Measurements from ENCODE around the gene GNB4.
A peak's percentile ranks its signal among the peaks of the same experiment; 100 is the strongest.

The GNB4 gene

GRCh38 chr3:179428876-179429548 lies 22.3 kb downstream of the GNB4 start:
- no peak for DNase-seq (ENCODE audit: low read depth in 1 of 2, low spot score in 1 of 2)
- no peak for TF ChIP-seq JUND (IDR thresholded peaks at IDR 0.05; ENCODE audit: low read depth)
- in situ Hi-C loops (cut with HindIII; ENCODE audit: low pct_unique_long_range_greater_than_20kb, low sequenced_read_pairs): no loop called here

GRCh38 chr3:179425075-179425474 lies 26.2 kb downstream of the GNB4 start:
- in situ Hi-C loops (cut with HindIII; ENCODE audit: low pct_unique_long_range_greater_than_20kb, low sequenced_read_pairs): no loop called here
- DNase-seq (ENCODE audit: low read depth in 1 of 2, low spot score in 1 of 2): no peak
- no peak for TF ChIP-seq JUND (IDR thresholded peaks at IDR 0.05; ENCODE audit: low read depth)

- DNase-seq (ENCODE audit: low read depth in 1 of 2, low spot score in 1 of 2): peak; percentile 69 to 83
- in situ Hi-C loops (cut with HindIII; ENCODE audit: low pct_unique_long_range_greater_than_20kb, low sequenced_read_pairs): no loop called here
Observed at GRCh38 chr3:179421500-179421899, 29.8 kb downstream of the GNB4 start.

GRCh38 chr3:179418610-179419009 lies 32.7 kb downstream of the GNB4 start:
- in situ Hi-C loops (cut with HindIII; ENCODE audit: low pct_unique_long_range_greater_than_20kb, low sequenced_read_pairs): no loop called here
- no peak for DNase-seq (ENCODE audit: low read depth in 1 of 2, low spot score in 1 of 2)
- TF ChIP-seq JUND (IDR thresholded peaks at IDR 0.05; ENCODE audit: low read depth): no peak

More at GRCh38 chr3:179421500-179421899, 29.8 kb downstream of the GNB4 start:
- TF ChIP-seq JUND (IDR thresholded peaks at IDR 0.05; ENCODE audit: low read depth): no peak

GRCh38 chr3:179416681-179417080 lies 34.6 kb downstream of the GNB4 start:
- in situ Hi-C loops (cut with HindIII; ENCODE audit: low pct_unique_long_range_greater_than_20kb, low sequenced_read_pairs): no loop called here
- no peak for DNase-seq (ENCODE audit: low read depth in 1 of 2, low spot score in 1 of 2)
- TF ChIP-seq JUND (IDR thresholded peaks at IDR 0.05; ENCODE audit: low read depth): no peak

- TF ChIP-seq JUND (IDR thresholded peaks at IDR 0.05; ENCODE audit: low read depth): no peak
- DNase-seq (ENCODE audit: low read depth in 1 of 2, low spot score in 1 of 2): no peak
- in situ Hi-C loops (cut with HindIII; ENCODE audit: low pct_unique_long_range_greater_than_20kb, low sequenced_read_pairs): no loop called here
Observed at GRCh38 chr3:179415377-179415776, 35.9 kb downstream of the GNB4 start.

GRCh38 chr3:179414804-179415203 lies 36.5 kb downstream of the GNB4 start:
- no peak for TF ChIP-seq JUND (IDR thresholded peaks at IDR 0.05; ENCODE audit: low read depth)
- in situ Hi-C loops (cut with HindIII; ENCODE audit: low pct_unique_long_range_greater_than_20kb, low sequenced_read_pairs): no loop called here

GRCh38 chr3:179410999-179411398 lies 40.3 kb downstream of the GNB4 start:
- DNase-seq (ENCODE audit: low read depth in 1 of 2, low spot score in 1 of 2): no peak
- in situ Hi-C loops (cut with HindIII; ENCODE audit: low pct_unique_long_range_greater_than_20kb, low sequenced_read_pairs): no loop called here

More at GRCh38 chr3:179414804-179415203, 36.5 kb downstream of the GNB4 start:
- DNase-seq (ENCODE audit: low read depth in 1 of 2, low spot score in 1 of 2): no peak

GRCh38 chr3:179410331-179410730 lies 40.9 kb downstream of the GNB4 start:
- in situ Hi-C loops (cut with HindIII; ENCODE audit: low pct_unique_long_range_greater_than_20kb, low sequenced_read_pairs): no loop called here
- DNase-seq (ENCODE audit: low read depth in 1 of 2, low spot score in 1 of 2): peak in 1 of 2 experiments; percentile 41
- no peak for TF ChIP-seq JUND (IDR thresholded peaks at IDR 0.05; ENCODE audit: low read depth)

More at GRCh38 chr3:179410999-179411398, 40.3 kb downstream of the GNB4 start:
- no peak for TF ChIP-seq JUND (IDR thresholded peaks at IDR 0.05; ENCODE audit: low read depth)

GRCh38 chr3:179404307-179404706 lies 47.0 kb downstream of the GNB4 start:
- DNase-seq (ENCODE audit: low read depth in 1 of 2, low spot score in 1 of 2): no peak
- TF ChIP-seq JUND (IDR thresholded peaks at IDR 0.05; ENCODE audit: low read depth): no peak
- in situ Hi-C loops (cut with HindIII; ENCODE audit: low pct_unique_long_range_greater_than_20kb, low sequenced_read_pairs): no loop called here

- no peak for DNase-seq (ENCODE audit: low read depth in 1 of 2, low spot score in 1 of 2)
- TF ChIP-seq JUND (IDR thresholded peaks at IDR 0.05; ENCODE audit: low read depth): no peak
- in situ Hi-C loops (cut with HindIII; ENCODE audit: low pct_unique_long_range_greater_than_20kb, low sequenced_read_pairs): no loop called here
Observed at GRCh38 chr3:179402963-179403362, 48.3 kb downstream of the GNB4 start.

- no peak for DNase-seq (ENCODE audit: low read depth in 1 of 2, low spot score in 1 of 2)
- no peak for TF ChIP-seq JUND (IDR thresholded peaks at IDR 0.05; ENCODE audit: low read depth)
Observed at GRCh38 chr3:179401561-179401960, 49.7 kb downstream of the GNB4 start.

GRCh38 chr3:179398574-179399231 lies 52.6 kb downstream of the GNB4 start:
- DNase-seq (ENCODE audit: low read depth in 1 of 2, low spot score in 1 of 2): no peak
- in situ Hi-C loops (cut with HindIII; ENCODE audit: low pct_unique_long_range_greater_than_20kb, low sequenced_read_pairs): no loop called here
- no peak for TF ChIP-seq JUND (IDR thresholded peaks at IDR 0.05; ENCODE audit: low read depth)

More at GRCh38 chr3:179401561-179401960, 49.7 kb downstream of the GNB4 start:
- in situ Hi-C loops (cut with HindIII; ENCODE audit: low pct_unique_long_range_greater_than_20kb, low sequenced_read_pairs): no loop called here

Measured in T47D (cell line).